Skin epidermis (tissue), 12 donors: Measurements from ENCODE around the gene OTOL1.
"Not testable (repeated sequence)": the region's sequence is repeated elsewhere in the genome, so short reads cannot be mapped to it uniquely, and the experiment has no call there.

Experiments
- H3K27ac ChIP-seq, 21 experiments: fragments of 200-600 bp; sonication (generic) in 11 of 21; one replicate each; pipeline ENCODE4 v1.5.0; 2020; ENCODE audit warnings: mild to moderate bottlenecking in 3 of 21, inconsistent platforms in 2 of 21, moderate library complexity in 2 of 21
- H3K4me3 ChIP-seq, 7 experiments: fragments of 200-600 bp; sonication (generic) in 2 of 7; one replicate each; pipeline ENCODE4 v1.5.0; 2020; ENCODE audit warnings: inconsistent platforms in 2 of 7, mild to moderate bottlenecking in 2 of 7, moderate library complexity in 1 of 7

OTOL1 gene

GRCh38 chr3:161496508-161496907 lies at the start of gene OTOL1:
OTOL1 (plus strand) TSS chr3:161496808; CDS start chr3:161496808, 0 bp downstream.
- H3K4me3 ChIP-seq: no peak within 1 kb of the TSS
- H3K27ac ChIP-seq: no peak within 1 kb of the TSS

DNA sequence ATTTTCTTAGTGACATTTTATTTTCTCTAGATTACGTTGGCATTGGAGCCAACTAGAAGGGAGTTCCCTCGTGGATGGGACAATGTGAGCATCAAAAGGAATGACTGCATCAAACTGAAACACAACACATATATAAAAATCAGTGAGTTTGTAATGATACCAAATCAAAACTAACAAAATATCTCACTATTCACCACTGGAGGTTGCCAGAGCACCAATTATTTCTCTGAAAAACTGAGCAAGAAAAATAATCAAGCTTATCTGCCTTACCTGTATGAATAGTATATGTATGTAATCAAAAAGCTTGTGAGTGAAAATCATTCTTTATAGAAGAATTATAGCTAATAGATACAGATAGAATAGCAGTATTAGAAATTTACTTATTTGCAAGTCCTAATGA lies 46.8 kb upstream of the OTOL1 start:
- Histone ChIP-seq H3K4me3 (no peak overlapping the region), H3K27ac (no peak overlapping the region)

- H3K27ac ChIP-seq: no peak overlapping the region
- no peak overlapping the region for H3K4me3 ChIP-seq
Measured at GRCh38 chr3:161452179-161452578, 44.4 kb upstream of the OTOL1 start.

GRCh38 chr3:161454615-161455014 lies 42.0 kb upstream of the OTOL1 start:
- no peak overlapping the region for H3K27ac ChIP-seq
- no peak overlapping the region for H3K4me3 ChIP-seq

DNA sequence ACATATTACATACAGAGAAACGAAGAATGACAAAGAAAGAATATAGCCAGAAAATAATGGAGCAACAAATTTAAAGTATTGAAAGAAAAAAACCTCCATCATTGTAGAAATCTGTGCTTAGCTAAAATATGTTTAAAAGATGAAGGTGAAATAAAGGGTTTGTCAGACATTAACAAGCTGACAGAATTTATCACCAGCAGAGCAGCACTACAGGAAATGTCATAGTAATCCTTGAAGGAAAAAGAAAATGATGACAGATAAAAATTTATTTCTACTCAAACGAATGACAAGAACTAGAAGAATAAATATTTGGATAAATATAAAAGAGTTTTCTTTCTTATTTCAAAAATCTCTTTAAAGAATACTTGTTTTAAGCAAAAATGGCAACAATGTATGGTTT lies 40.6 kb upstream of the OTOL1 start:
- no peak overlapping the region for H3K4me3 ChIP-seq
- no peak overlapping the region for H3K27ac ChIP-seq

- no peak overlapping the region for H3K27ac ChIP-seq
- no peak overlapping the region for H3K4me3 ChIP-seq
Measured at GRCh38 chr3:161462138-161462537, 34.5 kb upstream of the OTOL1 start.

- no peak overlapping the region for H3K27ac ChIP-seq
- H3K4me3 ChIP-seq: no peak overlapping the region
Measured at GRCh38 chr3:161471211-161471610, 25.4 kb upstream of the OTOL1 start.

DNA sequence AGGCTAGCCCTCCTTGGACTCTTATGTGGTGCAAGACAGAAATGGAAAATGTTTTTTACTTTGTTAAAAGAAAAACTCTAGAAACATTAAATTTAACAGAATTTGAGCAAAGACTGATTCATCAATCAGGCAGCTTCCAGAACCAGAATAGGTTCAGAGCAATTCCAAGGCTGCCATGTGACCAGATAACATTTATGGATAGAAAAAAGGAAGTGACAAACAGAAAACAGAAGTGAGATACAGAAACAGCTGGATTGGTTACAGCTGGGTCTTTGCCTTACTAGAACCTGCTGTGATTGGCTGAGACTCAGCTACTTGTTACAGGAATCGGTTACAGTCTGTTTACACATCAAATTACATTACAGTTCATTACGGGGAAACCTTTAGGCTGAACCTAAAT lies 22.5 kb upstream of the OTOL1 start:
- no peak overlapping the region for H3K27ac ChIP-seq
- no peak overlapping the region for H3K4me3 ChIP-seq

DNA sequence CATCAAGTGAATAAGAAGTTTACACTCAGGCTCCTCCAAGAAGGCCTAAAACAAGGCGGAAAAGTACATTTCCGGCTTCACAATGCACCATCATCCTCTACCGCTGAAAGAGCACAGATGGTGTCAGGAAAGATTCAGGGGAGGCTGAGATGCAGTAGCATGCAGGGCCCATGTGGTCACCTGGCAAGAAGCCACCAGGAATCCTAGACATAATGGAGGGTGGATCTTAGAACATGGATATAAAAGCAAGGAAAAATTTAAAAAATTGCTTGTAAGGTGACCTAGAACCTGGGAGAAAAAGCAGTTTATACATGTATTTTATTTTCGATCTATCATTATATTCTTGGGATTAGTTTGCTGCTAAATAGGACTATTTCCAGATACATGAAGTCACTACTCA lies 21.9 kb upstream of the OTOL1 start:
- no peak overlapping the region for H3K4me3 ChIP-seq
- H3K27ac ChIP-seq: no peak overlapping the region

DNA sequence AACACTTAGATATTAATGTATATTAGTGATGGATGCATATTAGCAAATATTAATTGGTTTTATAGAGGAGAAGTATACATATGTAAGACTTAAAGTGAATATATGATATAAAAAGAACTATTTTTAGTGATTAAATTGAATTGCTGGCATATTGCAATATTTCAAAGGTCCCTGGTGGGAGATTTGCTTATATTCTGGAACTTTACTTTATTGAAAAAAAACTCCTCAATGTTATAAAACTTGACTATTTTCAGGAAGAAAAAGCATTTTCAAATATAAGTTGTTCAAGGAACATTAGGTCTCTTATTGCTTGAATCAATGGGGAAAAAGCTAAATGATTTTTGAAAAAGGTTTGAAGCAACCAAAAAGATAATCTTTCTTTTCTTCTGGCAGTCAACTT lies 21.4 kb upstream of the OTOL1 start:
- H3K4me3 ChIP-seq: no peak overlapping the region
- no peak overlapping the region for H3K27ac ChIP-seq

DNA sequence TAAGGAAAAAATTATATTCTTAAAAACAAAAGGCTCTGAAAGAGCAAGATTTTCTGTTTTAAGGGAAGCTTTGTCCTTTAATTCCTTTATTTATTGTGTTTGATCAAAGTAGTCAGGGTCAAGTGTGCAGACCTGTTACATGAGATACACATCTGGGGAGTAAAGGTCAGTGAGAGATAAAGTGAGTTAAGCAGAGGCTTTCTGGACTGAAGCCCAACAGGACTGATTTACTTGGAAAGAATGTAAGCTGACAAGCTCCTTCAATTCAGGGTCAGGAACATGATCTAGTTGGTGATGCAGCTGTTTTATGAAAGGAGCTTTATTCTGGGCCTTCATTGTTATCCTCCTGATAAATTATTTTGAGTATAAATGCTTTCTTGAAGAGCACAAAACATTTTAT lies 20.7 kb upstream of the OTOL1 start:
- no peak overlapping the region for H3K4me3 ChIP-seq
- no peak overlapping the region for H3K27ac ChIP-seq

GRCh38 chr3:161484226-161484625 lies 12.4 kb upstream of the OTOL1 start:
- H3K4me3 ChIP-seq: no peak overlapping the region
- no peak overlapping the region for H3K27ac ChIP-seq

DNA sequence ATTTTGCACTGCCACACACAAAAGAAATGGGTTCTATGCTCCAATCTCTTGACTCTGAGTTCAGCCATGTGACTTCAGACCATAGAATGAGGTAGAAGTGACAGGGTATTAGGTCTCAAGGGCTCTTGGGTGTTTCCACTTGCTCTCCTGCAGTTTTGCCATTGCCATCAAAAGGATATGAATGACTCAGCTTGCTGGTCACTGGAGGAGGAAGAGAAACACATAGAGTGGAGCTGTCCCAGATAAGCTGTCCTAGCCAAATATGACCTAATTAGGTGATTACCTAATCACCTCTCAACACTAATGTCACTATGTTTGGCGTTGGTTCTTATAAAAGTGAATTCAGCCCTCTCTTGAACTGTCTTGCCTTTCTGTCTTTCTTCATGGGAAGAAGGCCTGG lies 8.3 kb upstream of the OTOL1 start:
- H3K4me3 ChIP-seq, H3K27ac ChIP-seq: not testable (repeated sequence)

- Histone ChIP-seq H3K27ac (no peak overlapping the region), H3K4me3 (no peak overlapping the region)
Measured at GRCh38 chr3:161489395-161489794, 7.2 kb upstream of the OTOL1 start.

- H3K4me3 ChIP-seq, H3K27ac ChIP-seq: not testable (repeated sequence)
Measured at GRCh38 chr3:161490845-161491244, 5.8 kb upstream of the OTOL1 start.

- Histone ChIP-seq H3K27ac (no peak overlapping the region), H3K4me3 (no peak overlapping the region)
Measured at GRCh38 chr3:161498259-161498921, 1.8 kb downstream of the OTOL1 start.

DNA sequence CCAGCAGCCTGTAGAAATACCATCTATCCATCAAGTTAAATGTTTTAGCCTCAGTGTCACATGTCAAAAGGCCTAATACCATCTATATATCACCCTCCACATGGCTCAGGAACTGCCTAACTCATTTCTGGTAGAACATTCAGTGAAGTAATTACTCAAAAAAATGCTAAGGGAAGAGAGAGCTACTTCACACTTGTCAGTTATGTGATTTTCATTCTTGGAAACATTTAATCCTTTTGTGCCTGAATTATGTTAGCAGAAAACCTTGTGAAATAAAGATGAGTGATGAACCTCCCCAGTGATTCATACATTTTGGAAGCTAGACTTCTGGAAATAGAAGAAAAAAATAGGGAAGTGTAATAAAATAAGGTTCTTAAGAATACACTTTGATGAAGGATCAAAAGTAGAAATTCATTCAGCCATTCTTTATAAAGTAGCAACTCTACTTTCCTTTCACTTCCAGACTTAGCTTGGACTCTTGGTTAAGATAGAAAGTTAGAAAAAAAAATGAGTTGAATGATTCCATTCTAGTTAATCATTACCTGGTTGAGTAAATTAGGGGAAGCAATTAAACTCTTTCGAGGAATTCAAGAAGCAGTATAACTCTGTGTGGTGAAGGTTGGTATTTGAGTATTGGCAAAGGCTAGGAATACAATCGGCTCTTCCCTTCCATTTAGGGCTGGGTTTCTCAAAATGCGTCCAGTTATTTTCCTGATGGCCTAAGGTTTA lies 3.6 kb downstream of the OTOL1 start:
- H3K27ac ChIP-seq: no peak overlapping the region
- no peak overlapping the region for H3K4me3 ChIP-seq

- no peak overlapping the region for H3K27ac ChIP-seq
- H3K4me3 ChIP-seq: no peak overlapping the region
Measured at GRCh38 chr3:161503271-161503670, 6.7 kb downstream of the OTOL1 start.

DNA sequence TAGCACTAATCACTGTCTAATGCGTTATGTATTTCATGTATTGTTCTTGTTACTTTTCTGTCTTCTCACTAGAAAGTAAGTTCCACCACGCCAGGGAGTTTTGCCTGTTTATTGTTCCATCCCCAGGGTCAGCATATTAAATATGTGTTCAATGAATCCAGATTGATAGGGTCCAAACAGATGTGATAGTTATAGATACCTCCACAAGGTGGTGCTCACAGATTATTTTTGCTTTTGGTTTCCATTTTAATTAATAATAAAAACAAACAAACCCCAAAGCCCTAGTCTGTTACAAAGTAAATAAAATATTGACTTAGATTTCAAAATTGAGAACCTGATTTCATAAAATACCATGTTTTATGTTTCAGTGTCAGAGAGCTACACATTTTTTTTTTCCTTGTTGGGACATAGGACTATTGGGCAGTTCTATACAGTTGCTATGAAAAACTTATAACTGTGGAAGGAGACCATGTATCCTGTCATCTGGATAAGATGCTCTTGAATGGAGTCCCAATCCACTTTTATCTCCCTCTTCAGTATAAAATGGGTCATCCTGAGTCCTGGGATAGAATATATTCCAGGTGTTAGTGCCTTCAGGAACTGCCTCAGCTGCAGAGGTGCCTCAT lies 12.4 kb downstream of the OTOL1 start:
- Histone ChIP-seq H3K27ac (no peak overlapping the region), H3K4me3 (no peak overlapping the region)

DNA sequence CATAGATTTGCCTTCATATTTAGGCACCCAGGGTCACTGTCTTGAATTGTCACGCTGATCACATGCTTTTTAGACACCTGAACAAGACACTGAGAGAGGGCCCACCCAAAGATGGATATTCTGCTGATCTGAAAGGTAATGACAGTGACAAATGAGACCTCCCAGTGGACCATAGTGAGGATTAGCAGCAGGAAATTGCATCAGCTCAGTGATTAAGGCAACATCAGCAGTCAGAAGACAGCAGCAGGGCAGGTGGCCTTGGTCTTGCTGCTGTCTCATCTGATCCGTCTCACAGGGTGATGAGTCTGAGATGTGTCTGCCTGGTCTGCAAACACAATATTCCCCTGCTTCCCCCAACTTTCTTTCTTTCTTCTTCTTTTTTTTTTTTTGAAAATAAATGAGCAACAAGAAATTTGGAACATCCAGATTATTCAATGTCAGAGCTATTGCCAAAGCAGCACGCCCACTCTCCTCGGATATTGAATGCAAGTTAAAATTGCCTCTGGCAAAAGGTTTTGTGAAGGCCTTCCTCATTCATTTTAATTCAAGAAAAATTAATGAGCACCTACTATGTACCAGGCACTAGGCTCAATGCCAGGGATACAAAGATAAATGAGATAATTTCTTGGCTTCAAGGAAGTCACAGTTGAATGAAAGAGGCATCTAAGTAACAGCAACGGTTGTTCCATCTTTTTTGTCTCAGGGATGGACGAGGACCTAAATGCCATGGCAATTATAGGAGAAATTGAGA lies 14.1 kb downstream of the OTOL1 start:
- H3K4me3 ChIP-seq: no peak overlapping the region
- H3K27ac ChIP-seq: no peak overlapping the region

DNA sequence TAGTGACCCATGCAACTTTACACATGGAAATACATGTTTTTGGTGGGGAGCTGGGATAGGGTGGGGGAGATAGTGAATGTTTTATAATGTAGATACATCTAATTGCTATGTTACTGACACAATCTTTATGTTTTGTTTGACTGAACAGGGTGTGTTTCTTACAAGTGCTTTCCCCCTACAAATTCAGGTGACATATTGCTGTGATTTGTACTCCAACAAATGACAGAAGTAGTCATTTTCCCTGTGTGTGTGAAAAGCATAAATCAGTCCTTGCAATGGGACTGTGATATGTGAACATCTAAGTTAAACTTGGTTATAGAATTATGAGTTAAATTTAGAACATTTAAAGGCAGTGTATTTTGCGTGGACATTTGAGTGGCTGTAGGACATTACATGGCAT lies 27.3 kb downstream of the OTOL1 start:
- Histone ChIP-seq H3K27ac (no peak overlapping the region), H3K4me3 (no peak overlapping the region)
